Neural cell (in vitro differentiated cells): ENCODE data around the gene GPR35. TPM values are rescaled to one million over a fixed set of nuclear protein-coding genes. Genes with fewer than 3 reads are reported as not detected.

Source experiments
- H2AFZ ChIP-seq: fragments of 200-600, 300-800 bp; sonication (generic), shearing (Covaris generic); 2 replicates; pipeline ENCODE4 v1.6.0; 2014; ENCODE audit warnings: low read depth, mild to moderate bottlenecking, antibody characterized with exemption, low read length, moderate library complexity
- H3F3A ChIP-seq: fragments of 200-600 bp; shearing (Covaris generic); 2 replicates; pipeline ENCODE4 v1.6.1; 2016; ENCODE audit warnings: mild to moderate bottlenecking, moderate library complexity, mixed read lengths, antibody characterized with exemption, low read length; ENCODE audit not compliant: insufficient read depth, poor library complexity, severe bottlenecking
- H3K27ac ChIP-seq: fragments of 200-600, 300-800 bp; sonication (generic), shearing (Covaris generic); 2 replicates; pipeline ENCODE4 v1.5.1; 2014; ENCODE audit warnings: mild to moderate bottlenecking, low read length, moderate library complexity
- H3K27me3 ChIP-seq: fragments of 300-800, 200-600 bp; sonication (generic), shearing (Covaris generic); 2 replicates; pipeline ENCODE4 v1.6.0; 2014; ENCODE audit warnings: mild to moderate bottlenecking, low read depth, low read length, moderate library complexity; ENCODE audit not compliant: insufficient read depth
- H3K36me3 ChIP-seq: fragments of 300-800, 200-600 bp; sonication (generic), shearing (Covaris generic); 2 replicates; pipeline ENCODE4 v1.5.1; 2014; ENCODE audit warnings: mild to moderate bottlenecking, antibody characterized with exemption, low read length, moderate library complexity; ENCODE audit not compliant: insufficient read depth
- H3K4me2 ChIP-seq: fragments of 300-800, 200-600 bp; sonication (generic), shearing (Covaris generic); 2 replicates; pipeline ENCODE4 v1.6.0; 2014; ENCODE audit warnings: mild to moderate bottlenecking, low read length
- H3K4me3 ChIP-seq: fragments of 300-800, 200-600 bp; sonication (generic), shearing (Covaris generic); 2 replicates; pipeline ENCODE4 v1.5.1; 2014; ENCODE audit warnings: mild to moderate bottlenecking, low read length, moderate library complexity
- H3K79me2 ChIP-seq: fragments of 200-600 bp; shearing (Covaris generic); replicated peaks from 2 replicates; pipeline ENCODE4 v1.6.0; 2014; ENCODE audit warnings: mild to moderate bottlenecking, low read length, moderate library complexity; ENCODE audit not compliant: insufficient read depth
- H3K9ac ChIP-seq: fragments of 300-800, 200-600 bp; sonication (generic), shearing (Covaris generic); 2 replicates; pipeline ENCODE4 v1.6.1; 2016; ENCODE audit warnings: mild to moderate bottlenecking, low read length, mixed read lengths
- H3K9me2 ChIP-seq: fragments of 200-600 bp; shearing (Covaris generic); 2 replicates; pipeline ENCODE4 v1.6.1; 2016; ENCODE audit warnings: mild to moderate bottlenecking, low read length, mixed read lengths; ENCODE audit not compliant: insufficient read depth
- H3K9me3 ChIP-seq: fragments of 200-600, 300-800 bp; sonication (generic), shearing (Covaris generic); 2 replicates; pipeline ENCODE4 v1.6.1; 2016; ENCODE audit warnings: mild to moderate bottlenecking, mixed run types, low read length, moderate library complexity, mixed read lengths
- H4K20me1 ChIP-seq: fragments of 200-600 bp; shearing (Covaris generic); 2 replicates; pipeline ENCODE4 v1.6.1; 2016; ENCODE audit warnings: mild to moderate bottlenecking, mixed run types; ENCODE audit not compliant: insufficient read depth
- CTCF ChIP-seq: fragments of 450-650 bp; IDR thresholded peaks from 2 replicates; pipeline ENCODE4 v1.5.1; 2014; ENCODE audit warnings: antibody characterized with exemption, mild to moderate bottlenecking, moderate library complexity; ENCODE audit not compliant: poor library complexity, severe bottlenecking
- EP300 ChIP-seq: fragments of 450-650 bp; conservative IDR thresholded peaks from 2 replicates; pipeline ENCODE4 v1.6.1; 2014; ENCODE audit warnings: antibody characterized with exemption, mild to moderate bottlenecking, moderate library complexity; ENCODE audit not compliant: poor library complexity, severe bottlenecking
- EZH2 ChIP-seq: fragments of 200-600, 300-800 bp; shearing (Covaris generic), sonication (generic); IDR thresholded peaks from 2 replicates; pipeline ENCODE4 v1.6.1; 2014; ENCODE audit warnings: antibody characterized with exemption, low read length, borderline replicate concordance, mild to moderate bottlenecking; ENCODE audit not compliant: insufficient read depth, poor library complexity, severe bottlenecking
- MXI1 ChIP-seq: fragments of 450-650 bp; conservative IDR thresholded peaks from 2 replicates; pipeline ENCODE4 v1.6.1; 2014; ENCODE audit warnings: antibody characterized with exemption, mild to moderate bottlenecking; ENCODE audit not compliant: poor library complexity, severe bottlenecking
- POLR2AphosphoS5 ChIP-seq: IDR thresholded peaks from 2 replicates; pipeline ENCODE4 v1.6.1; 2012
- RAD21 ChIP-seq: fragments of 450-650 bp; conservative IDR thresholded peaks from 2 replicates; pipeline ENCODE4 v1.6.1; 2014; ENCODE audit warnings: antibody characterized with exemption, mild to moderate bottlenecking, moderate library complexity
- REST ChIP-seq: IDR thresholded peaks from 2 replicates; pipeline ENCODE4 v1.6.1; 2012; ENCODE audit warnings: borderline replicate concordance
- SMC3 ChIP-seq: fragments of 450-650 bp; conservative IDR thresholded peaks from 2 replicates; pipeline ENCODE4 v1.6.1; 2014; ENCODE audit warnings: antibody characterized with exemption, mild to moderate bottlenecking, moderate library complexity; ENCODE audit not compliant: poor library complexity
- TAF1 ChIP-seq: IDR thresholded peaks from 2 replicates; pipeline ENCODE4 v1.6.1; 2012; ENCODE audit warnings: low read depth
- polyA plus RNA-seq: library from polyadenylated mRNA; depleted of rRNA; stranded (reverse); fragments of >200 nt; gene quantifications from 2 replicates; pipeline ENCODE4 v1.2.3, GENCODE V29; 2014

Gene GPR35
- polyA plus RNA-seq, 1 donor from 2014 or later = 2.8 TPM

- Histone ChIP-seq H3K36me3 (no peaks in the 10 kb centered on the region), H3K4me2 (no peak overlapping the region), H3K9me3 (no peaks in the 10 kb centered on the region), H3K9ac (no peak overlapping the region), H3F3A (no peaks in the 10 kb centered on the region), H3K27ac (no peak overlapping the region), H3K79me2 (no peaks in the 10 kb centered on the region), H4K20me1 (no peaks in the 10 kb centered on the region), H3K4me3 (no peak overlapping the region), H2AFZ (no peak overlapping the region), H3K27me3 (peaks cover 2% of the 10 kb centered on the region), H3K9me2 (no peaks in the 10 kb centered on the region)
- TF ChIP-seq MXI1 = no peak
- no peak for TF ChIP-seq POLR2AphosphoS5
- TF ChIP-seq EP300 = no peak
- no peak for TF ChIP-seq SMC3
- TF ChIP-seq REST = no peak
- TF ChIP-seq EZH2 = no peak
Measured at GRCh38 chr2:240635998-240636547, 10.8 kb downstream of the GPR35 start.

GRCh38 chr2:240636563-240637115, 11.4 kb downstream of the GPR35 start:
- no peak for TF ChIP-seq POLR2AphosphoS5
- TF ChIP-seq SMC3 = no peak
- TF ChIP-seq REST = no peak
- TF ChIP-seq MXI1 = no peak
- TF ChIP-seq EP300 = no peak
- TF ChIP-seq CTCF = no peak
- no peak for TF ChIP-seq TAF1
- TF ChIP-seq RAD21 = no peak
- TF ChIP-seq EZH2 = no peak

More at GRCh38 chr2:240636563-240637115, 11.4 kb downstream of the GPR35 start:
- H3K79me2 ChIP-seq = no peaks in the 10 kb centered on the region
- H3K27ac ChIP-seq = no peak overlapping the region
- no peaks in the 10 kb centered on the region for H4K20me1 ChIP-seq
- H3K36me3 ChIP-seq = no peaks in the 10 kb centered on the region
- no peak overlapping the region for H3K4me2 ChIP-seq
- H3K9ac ChIP-seq = no peak overlapping the region
- H3K27me3 ChIP-seq = peaks cover 2% of the 10 kb centered on the region
- H2AFZ ChIP-seq = no peak overlapping the region
- H3K9me3 ChIP-seq = no peaks in the 10 kb centered on the region
- no peak overlapping the region for H3K4me3 ChIP-seq
- no peaks in the 10 kb centered on the region for H3F3A ChIP-seq
- H3K9me2 ChIP-seq = no peaks in the 10 kb centered on the region
